ENCODE data around the gene EXOC2.
"Not testable (repeated sequence)": the region's sequence is repeated elsewhere in the genome, so short reads cannot be mapped to it uniquely, and the experiment has no call there.

Gene EXOC2

GRCh38 chr6:570825-571224 lies 122.1 kb downstream of the EXOC2 start:
- DNase-seq: no peak

- no peak for DNase-seq
Measured at GRCh38 chr6:568954-569523, 123.9 kb downstream of the EXOC2 start.

- DNase-seq: no peak
Measured at GRCh38 chr6:568085-568484, 124.9 kb downstream of the EXOC2 start.

GRCh38 chr6:563863-564262 lies 129.1 kb downstream of the EXOC2 start:
- DNase-seq: no peak

GRCh38 chr6:562052-562676 lies 130.8 kb downstream of the EXOC2 start:
- DNase-seq: no peak

- not testable (repeated sequence) for DNase-seq
Measured at GRCh38 chr6:561335-561734, 131.6 kb downstream of the EXOC2 start.

- no peak for DNase-seq
Measured at GRCh38 chr6:558959-559358, 134.0 kb downstream of the EXOC2 start.

- DNase-seq: no peak
Measured at GRCh38 chr6:558089-558488, 134.8 kb downstream of the EXOC2 start.

GRCh38 chr6:551829-552350 lies 141.0 kb downstream of the EXOC2 start:
- DNase-seq: no peak

GRCh38 chr6:551405-551804 lies 141.5 kb downstream of the EXOC2 start:
- no peak for DNase-seq

- DNase-seq: no peak
Measured at GRCh38 chr6:549906-550305, 143.0 kb downstream of the EXOC2 start.

GRCh38 chr6:548517-548916 lies 144.4 kb downstream of the EXOC2 start:
- no peak for DNase-seq

GRCh38 chr6:548091-548490 lies 144.8 kb downstream of the EXOC2 start:
- DNase-seq: no peak

- no peak for DNase-seq
Measured at GRCh38 chr6:540490-540889, 152.4 kb downstream of the EXOC2 start.

- no peak for DNase-seq
Measured at GRCh38 chr6:537114-537513, 155.8 kb downstream of the EXOC2 start.

- no peak for DNase-seq
Measured at GRCh38 chr6:530425-530824, 162.5 kb downstream of the EXOC2 start.

- no peak for DNase-seq
Measured at GRCh38 chr6:528989-529388, 163.9 kb downstream of the EXOC2 start.

GRCh38 chr6:527989-528673 lies 164.8 kb downstream of the EXOC2 start:
- DNase-seq: no peak

GRCh38 chr6:524803-525202 lies 168.1 kb downstream of the EXOC2 start:
- no peak for DNase-seq

GRCh38 chr6:520820-521219 lies 172.1 kb downstream of the EXOC2 start:
- no peak for DNase-seq

GRCh38 chr6:518218-518617 lies 174.7 kb downstream of the EXOC2 start:
- DNase-seq: no peak

GRCh38 chr6:516213-516612 lies 176.7 kb downstream of the EXOC2 start:
- no peak for DNase-seq

GRCh38 chr6:515267-515666 lies 177.7 kb downstream of the EXOC2 start:
- DNase-seq: no peak

- no peak for DNase-seq
Measured at GRCh38 chr6:514396-514978, 178.5 kb downstream of the EXOC2 start.

Data from T-helper 9 cell (primary cell).